EL (cell line): Measurements from ENCODE around the gene SYNE1.

Experiments used
- DNase-seq: peaks from one replicate; pipeline ENCODE4 v3.0.0-alpha.2; 2016

The SYNE1 gene

DNA sequence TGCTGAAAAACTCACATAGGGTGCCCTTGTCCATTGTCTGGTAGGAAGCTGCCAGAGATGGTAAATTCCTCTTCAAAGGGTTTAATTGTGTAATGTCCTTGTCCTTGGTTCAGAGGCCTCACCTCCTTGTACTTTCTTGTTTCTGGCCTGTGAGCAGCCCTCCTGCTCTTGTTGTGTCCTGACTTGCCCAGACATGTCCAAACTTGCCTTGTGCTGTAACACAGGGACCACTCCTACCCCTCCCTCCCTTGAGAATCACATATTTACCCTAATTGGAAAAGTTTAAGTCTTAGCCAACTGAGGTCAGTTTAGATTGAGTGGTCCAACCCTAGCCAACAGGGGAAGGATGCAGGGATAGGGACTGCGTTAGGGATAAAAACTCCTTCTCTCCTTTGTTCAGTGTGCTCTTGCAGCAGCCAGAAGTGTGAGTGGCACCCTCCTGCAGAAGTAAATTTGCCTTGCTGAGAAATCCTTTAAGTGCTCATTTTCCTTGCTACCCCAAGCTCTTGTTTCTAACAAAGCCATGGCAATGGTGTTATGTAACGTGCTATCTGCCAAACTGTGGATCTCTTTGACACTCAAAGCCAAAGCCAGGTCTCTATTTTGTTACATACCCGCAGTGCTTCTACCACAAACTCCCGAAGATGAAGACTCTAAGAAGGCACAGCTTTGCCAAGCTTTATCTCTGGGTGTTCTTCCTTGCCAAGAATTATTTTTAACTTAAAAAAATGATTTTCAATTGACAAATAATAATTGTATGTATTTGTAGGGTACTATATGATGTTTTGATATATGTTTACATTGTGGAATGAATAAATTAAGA is 415.1 kb downstream of the SYNE1 start:
- no peak for DNase-seq

DNA sequence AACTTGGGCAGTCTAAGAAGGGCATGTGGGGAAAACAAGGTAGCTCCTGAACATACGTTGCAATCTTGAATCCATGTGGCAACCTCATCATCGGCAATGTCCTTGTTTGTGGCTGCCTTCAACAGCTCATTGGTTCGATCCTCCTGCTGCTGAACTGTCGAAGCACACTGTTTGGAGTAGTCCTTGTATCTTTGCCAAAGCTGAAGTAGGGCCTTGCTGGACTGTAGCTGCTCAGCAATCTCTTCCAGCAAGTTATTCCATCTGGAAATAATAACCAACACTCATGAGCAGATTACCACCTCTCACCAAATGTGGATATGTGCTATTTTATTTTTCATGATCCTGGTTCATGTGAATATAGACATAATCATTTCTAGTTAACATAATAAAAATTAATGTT is 416.4 kb downstream of the SYNE1 start:
- no peak for DNase-seq

DNA sequence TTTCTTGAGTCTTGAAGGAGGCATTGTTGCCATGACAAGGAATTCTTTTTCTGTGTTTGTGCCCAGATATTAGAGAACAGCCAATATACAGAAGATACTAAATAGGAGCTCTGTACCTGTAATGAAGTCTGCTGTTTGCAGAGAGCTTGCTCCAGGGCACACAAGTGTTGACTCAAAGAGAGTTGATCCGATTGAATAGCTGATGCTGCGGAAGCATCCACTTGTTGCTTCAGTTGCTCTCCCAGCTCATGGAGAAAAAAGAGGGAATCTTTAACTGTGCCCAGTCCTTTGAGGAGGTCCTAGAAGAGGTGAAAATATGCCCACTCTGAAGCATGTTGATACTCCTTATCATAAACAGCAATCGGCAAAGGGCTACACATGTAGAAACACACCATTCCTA is 418.3 kb downstream of the SYNE1 start:
- DNase-seq = no peak

DNA sequence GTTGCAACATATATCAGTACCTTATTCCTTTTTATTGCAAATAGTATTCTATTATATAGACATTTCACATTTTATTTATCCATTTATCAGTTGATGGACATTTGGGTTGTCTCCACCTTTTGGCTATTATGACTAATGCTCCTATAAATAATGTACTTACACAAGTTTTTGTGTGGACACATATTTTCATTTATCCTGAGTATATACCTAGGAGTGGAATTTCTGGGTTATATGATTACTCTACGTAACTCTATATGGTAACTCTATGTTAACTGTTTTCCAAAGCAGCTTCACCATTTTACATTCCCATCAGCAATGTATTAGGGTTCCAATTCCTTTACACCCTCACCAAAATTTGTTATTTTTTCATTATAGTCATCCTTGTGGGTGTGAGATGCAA is 424.7 kb downstream of the SYNE1 start:
- DNase-seq = no peak

DNA sequence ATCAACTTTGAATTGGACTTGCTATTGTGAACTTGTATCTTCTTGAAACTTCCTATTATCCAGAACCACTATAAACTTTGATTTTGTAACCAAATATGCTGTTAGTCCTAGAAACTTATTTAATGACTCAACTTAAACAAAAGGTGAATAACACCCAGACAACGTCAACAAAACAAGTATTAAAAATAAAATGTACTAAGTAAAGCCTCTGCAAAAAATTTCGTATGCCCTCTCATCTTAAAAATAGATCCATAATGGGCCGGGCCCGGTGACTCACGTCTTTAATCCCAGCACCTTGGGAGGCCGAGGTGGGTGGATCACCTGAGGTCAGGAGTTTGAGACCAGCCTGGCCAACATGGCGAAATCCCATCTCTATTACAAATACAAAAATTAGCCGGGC is 428.0 kb downstream of the SYNE1 start:
- no peak for DNase-seq

DNA sequence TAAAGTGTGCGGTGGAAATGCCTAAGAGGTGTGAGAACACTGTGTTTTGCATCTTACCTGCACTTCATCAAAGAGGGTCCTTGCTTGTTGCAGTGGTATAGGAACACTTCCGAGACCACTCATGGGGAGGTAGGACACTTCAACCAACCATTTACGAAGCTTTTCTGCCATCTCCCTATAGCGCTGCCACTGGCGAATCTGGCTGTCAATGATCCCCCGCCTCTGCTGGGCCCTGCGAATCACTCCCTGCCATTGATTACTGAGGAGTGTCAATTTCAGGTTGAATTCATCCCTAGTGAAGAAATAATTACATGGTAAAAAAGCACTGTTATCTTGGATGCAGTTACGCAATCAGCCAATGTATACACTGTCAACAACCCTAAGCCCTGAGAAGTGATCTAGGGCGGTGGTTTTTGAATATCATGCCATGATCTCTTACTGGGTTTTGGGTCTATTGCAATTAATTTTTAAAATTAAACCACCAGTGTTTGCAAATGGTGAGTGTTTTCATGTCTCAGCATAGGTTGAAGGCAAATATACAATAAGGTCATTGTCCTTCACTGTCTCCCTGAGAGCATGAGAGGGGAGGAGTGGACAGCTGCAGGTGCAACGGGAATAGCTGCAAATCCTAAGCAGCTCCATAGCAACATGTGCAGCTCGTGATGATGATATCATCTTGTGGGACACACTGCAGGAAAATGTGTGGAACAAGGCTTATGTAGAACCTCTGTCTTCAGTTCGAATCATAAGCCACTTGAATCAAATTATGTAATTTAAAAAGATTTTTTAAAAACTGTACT is 429.0 kb downstream of the SYNE1 start:
- no peak for DNase-seq

DNA sequence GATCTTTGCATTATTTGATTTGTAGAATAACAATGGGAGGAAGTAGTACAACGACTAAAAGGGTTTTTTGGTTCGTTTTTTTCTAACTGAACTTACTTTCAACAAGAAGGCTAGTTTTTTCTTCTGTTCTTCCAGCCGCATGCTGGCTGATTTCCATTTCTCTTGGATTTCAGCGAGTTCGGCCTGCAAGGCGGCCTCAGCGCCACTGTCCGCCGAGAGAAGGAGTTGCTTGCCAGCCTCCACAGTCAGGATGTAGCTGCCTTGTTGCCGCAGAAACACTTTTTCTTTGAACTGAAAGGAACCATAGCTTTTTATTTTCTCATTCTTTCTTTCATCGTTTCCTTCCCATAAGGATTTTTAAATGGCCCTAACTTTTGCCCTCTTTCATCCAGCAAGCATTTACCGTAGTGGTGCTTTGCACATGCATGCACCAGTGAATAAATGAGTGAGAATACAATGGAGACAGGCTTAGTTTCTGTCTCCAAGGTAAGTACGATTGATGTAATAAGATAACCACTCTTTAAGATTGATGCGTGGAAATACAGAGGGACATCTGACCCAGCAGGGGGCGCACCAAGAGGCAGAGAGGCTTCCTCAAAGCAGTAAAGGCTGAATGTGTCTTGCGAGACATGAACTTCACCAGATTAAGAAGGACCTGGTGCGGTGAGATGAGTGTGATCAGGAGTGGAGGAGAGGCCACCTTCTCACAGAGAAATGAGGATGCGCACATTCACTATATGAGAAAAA is 430.9 kb downstream of the SYNE1 start:
- DNase-seq = peak; percentile 11

DNA sequence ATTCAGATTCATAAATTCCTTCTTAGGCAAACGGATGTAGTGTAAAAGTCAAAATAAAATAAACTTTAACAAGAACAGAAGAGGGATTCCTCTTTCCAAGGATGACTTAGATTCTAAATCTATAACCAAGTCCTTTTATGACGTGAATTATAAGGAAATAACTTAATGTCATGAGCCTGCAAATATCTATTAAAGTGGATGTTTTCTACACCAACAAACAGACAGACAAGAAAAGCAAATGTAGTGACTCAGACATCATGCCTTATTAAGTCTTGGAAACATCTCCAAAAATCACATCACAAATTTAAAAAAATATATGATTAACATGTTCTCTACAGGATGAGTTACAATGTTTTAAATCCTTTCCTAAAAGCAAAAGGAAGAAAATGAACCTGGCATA is 432.6 kb downstream of the SYNE1 start:
- no peak for DNase-seq

DNA sequence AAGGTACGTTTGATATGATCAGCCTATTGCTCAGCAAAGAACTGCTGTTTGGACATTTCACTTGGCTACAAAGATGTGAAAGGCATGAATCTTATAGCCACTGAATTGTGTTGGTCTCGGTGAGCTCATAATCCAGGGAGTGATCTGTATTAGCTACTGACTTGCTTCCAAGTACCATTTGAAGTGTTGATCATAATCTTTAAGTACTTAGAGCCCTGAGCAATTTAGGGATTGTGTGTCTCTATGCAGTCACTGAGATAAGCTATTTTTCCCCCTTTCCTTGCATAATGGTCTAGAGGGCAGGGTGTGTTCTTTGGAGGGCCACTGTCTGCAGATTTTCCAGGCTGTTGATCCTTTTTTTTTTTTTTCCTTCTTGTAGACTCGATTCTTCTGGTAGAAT is 436.0 kb downstream of the SYNE1 start:
- DNase-seq = no peak

DNA sequence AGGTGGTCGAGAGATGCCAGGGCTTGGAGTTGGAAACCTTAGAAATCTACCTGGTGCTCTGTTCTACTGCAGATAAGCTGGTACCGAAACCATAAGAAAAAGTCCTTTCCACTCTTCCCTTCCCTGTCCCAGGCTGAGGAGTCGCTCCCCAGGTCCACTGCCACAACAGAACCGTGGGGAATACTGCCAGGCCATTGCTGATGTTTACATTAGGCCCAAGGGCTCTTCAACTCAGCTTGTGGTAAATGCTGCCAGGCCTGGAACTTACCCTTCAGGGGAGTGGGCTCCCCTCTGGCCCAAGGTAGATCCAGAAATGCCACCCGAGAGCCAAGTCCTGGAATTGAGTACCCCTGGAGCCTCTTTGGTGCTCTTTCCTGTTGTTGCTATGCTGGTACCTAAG is 441.3 kb downstream of the SYNE1 start:
- DNase-seq = no peak

DNA sequence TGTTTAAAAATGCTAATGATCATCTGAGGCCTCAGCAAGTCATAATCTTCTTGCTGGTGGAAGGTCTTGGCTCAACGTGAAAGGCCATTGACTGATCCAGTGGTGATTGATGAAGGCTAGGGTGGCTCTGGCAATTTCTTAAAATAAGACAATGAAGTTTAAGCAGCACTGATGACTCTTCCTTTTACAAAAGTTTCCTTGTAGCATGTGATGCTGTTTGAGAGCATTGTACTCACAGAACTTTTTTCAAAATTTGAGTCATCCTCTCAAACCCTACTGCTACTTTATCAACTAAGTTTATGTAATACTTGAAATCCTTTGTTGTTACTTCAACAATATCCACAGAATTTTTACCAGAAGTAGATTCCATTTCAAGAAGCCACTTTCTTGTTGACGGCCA is 447.4 kb downstream of the SYNE1 start:
- DNase-seq = no peak

DNA sequence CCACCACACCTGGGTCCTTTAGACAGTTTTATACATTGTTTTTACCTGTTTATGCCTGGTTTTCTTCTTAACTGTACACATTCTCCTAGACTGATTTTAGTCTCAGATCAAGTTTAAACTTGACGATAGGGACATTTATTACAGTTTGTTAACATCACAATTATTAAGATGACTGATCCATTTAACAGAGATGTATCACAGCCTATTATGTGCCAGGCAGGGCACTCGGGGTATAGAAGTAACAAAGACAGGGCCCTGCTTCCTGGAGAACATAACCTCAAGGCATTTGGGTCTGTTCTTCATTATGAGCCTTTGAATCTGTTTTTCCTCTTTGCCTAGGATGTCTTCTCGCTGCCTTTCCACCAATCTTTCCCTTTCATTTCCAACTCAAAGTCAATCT is 449.2 kb downstream of the SYNE1 start:
- no peak for DNase-seq

DNA sequence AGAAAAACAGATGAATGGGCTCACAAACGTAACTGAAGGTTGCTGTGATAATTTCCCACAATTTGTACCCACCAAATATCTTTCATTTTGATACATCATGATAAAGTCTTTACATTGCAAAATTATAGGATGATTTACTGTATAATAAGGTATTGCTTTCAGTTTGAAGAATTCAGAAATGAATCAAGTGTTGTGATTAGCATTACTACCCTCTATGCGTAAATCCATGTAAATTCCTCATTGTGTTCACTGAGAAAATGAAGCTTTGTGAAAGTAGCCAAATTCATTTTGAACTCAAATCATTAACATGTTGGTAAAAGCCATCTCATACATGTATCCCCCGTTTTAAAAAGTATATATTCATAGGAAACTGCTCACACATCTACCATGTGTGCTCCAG is 450.3 kb downstream of the SYNE1 start:
- DNase-seq = no peak

DNA sequence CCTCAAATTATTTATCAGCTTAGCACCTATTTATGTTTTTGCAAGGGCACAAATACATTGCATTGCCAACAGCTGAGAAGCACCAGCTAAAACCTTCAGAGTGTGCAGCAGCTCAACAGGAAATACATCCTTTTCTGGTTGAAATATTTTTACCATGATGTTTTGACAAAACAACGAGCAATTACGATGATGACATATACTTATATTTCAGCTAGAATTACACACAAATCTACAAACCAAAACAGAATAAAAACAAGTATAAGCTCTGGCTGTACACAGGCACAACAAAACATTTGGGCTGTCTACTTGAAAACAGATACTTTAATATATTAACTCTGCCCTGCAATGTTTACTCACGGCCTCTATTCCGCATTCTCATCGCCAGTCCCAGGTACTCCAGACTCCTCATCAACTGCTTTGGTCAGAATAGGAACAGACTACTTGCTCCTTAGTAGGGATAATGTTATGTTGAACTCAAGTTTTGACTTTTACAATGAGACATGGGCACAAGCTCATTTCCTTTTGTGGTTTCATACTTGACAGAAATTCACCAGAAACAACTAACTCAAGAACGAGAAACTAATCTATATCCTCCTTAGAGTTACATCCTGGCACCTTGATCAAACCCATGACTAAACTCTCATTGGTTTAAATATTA is 452.1 kb downstream of the SYNE1 start:
- peak; percentile 32 for DNase-seq

DNA sequence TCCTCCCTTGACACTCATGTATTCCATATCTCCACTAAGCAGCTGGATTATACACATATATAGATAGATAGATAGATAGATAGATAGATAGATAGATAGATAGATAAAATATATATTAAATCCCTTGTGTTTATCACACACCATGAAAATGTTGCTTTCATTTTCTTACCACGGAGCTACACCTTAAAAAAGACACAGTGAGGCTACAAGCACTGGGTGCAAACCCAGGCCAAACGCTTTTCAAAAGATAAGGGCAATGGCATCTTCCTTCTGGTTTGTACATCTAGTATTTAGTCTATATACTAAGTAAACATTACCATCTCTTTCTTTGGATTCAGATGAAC is 452.6 kb downstream of the SYNE1 start:
- DNase-seq = no peak

DNA sequence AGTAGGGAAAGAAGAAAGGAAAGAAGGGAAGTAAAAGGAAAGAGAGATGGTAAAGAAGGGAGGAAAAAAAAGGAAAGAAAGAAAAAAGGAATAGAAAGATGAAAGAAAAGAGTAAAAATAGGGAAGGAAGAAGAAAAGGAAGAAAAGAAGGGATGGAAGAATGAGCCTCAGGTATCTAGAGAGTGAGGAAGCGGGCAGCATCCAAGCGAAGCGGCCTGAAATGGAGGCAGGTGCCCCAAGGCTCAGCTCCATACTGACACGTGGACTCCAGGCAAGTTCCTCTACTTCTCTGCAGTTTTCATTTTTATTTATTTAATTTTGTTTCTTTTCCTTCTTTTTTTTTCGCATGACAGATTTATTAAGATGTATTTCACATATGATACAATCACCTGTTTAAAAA is 456.6 kb downstream of the SYNE1 start:
- no peak for DNase-seq

DNA sequence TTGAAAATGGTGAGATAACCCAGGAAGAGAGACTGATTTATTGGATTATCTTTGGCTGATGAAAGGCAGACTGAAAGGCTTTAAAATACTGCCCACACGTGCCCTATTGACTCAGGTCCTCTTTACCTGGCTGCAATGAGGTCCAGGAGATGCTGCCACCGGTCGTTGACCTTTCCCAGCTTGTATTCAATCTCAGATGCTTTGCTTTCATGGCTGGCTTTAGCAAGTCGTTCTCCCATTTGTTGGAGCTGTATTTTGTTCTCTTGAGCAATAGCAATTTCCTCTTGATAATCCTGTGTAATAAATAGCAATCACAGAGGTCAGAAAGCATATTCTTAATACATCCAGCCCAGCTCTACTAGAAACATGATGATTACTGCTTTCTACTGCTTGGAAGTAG is 460.9 kb downstream of the SYNE1 start:
- no peak for DNase-seq

DNA sequence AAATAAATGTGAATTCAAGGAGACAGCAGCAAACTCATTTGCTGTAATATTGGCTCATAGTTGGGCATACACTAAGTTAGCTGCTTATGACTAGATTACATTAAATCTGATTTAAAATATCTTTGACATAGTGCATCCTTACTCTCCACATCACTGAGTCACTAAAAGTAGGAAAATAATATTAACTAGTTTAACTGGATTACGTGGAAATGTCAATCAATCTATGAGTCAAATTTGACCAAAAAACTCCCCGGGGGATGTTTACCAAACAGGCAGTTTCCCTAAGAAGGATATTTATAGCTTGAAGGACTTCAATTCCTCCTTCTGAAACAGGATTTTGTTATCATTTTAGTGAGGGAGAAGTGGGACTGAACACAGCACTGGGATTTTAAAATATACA is 463.2 kb downstream of the SYNE1 start:
- no peak for DNase-seq

DNA sequence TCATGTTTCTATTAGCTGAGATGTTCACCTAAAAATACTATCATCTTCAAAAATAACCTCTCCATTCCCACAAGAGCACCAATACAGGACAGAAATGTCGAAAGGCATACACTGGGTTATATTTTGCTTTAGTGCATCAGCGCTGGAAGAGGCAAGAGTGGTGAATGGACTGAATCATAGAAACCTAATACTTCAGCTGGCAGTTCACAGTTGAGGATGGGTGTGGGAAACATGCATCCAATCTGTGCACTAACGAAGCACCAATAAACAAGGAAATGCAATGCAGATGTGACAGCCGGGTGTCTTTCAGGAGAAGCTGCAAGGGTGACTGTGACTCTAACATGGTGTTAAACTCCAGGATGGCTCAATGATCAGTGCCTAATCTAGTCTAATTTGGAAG is 463.8 kb downstream of the SYNE1 start:
- DNase-seq = no peak

DNA sequence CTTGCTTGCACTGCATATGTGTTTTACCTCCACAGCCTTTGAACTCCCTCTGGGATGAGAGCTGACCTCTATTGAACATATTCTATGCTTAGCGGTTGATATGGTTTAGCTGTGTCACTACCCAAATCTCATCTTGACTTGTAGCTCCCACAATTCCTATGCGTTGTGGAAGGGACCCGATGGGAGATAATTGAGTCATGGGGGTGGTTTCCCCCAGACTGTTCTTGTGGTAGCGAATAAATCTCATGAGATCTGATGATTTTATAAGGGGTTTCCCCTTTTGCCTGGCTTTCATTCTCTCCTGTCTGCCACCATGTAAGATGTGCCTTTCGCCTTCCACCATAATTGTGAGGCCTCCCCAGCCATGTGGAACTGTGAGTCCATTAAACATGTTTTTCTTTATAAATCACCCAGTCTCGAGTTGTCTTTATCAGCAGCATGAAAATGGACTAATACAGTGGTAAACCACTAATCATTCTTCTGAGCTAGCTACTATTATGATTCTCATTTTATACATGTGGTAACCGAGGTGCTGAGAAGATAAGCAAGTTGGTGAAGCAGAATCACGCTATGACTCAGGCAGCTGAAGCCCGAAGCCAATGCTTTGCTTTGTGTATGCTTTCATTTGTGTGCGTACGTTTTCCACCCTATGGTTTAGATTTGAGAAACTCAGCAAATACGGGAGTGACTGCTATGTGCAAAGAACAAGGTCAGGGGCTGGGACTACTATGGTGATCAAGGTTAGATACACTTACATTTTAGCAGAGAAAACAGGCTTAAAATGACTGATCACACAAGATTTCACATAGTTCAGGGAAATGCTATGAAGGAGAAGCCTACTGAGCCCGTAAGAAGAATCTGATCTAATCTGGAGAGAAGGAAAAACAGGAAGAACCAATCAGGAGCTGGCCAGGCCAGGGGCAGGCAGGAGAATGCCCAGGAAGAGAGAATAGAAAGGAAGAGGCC is 466.2 kb downstream of the SYNE1 start:
- no peak for DNase-seq

DNA sequence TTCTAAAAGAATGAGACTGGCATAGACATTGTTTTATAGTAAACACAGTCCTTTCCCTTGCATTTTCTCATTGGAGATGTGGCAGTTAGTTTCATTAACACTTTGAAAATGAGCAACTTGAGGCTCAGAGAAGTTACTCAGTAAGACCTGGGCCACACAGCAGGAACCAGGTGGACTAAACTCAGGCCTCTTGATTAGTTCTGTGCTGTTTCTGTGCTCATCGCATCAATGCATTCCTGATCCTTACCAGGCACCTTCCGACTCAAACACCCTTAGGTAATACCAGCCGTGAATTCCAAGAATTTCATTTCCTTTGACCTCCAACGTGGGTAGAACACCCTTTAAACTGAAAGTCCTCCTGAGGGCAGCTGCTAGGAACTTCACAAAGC is 466.9 kb downstream of the SYNE1 start:
- DNase-seq = no peak
